PC-9 (cell line): ENCODE measurements around the gene CYLD.

Experiments
- CTCF ChIP-seq: fragments of 200-600 bp; sonication (generic); conservative IDR thresholded peaks from 2 replicates; pipeline ENCODE4 v1.6.1; 2017; ENCODE audit warnings: mixed run types, antibody characterized with exemption, mild to moderate bottlenecking, moderate library complexity
- EZH2 ChIP-seq: fragments of 200-600 bp; sonication (generic); IDR thresholded peaks from 2 replicates; pipeline ENCODE4 v1.8.0; 2017; ENCODE audit warnings: antibody characterized with exemption, low read depth

GRCh38 chr16:50809561-50809960 lies 67.7 kb downstream of the CYLD start:
- TF ChIP-seq CTCF (no peak), EZH2 (no peak)
